Sigmoid colon (tissue), 7 donors: ENCODE measurements around the gene NCK1. TPM values are rescaled to one million over a fixed set of nuclear protein-coding genes. Genes with fewer than 3 reads are reported as not detected.

Experiments
- DNase-seq: peaks from one replicate; pipeline ENCODE4 v3.0.0-alpha.2; 2019
- H3K27ac ChIP-seq, 4 donors: fragments of 200-600 bp; sonication (generic); one replicate each; pipeline ENCODE4 v1.5.1; 2016 to 2019; ENCODE audit warnings: mild to moderate bottlenecking in 1 of 4
- H3K27me3 ChIP-seq, 3 donors: fragments of 200-600 bp; sonication (generic); one replicate each; pipeline ENCODE4 v1.5.1; 2019; ENCODE audit warnings: mild to moderate bottlenecking in 1 of 3
- H3K36me3 ChIP-seq, 4 donors: fragments of 200-600 bp; sonication (generic); one replicate each; pipeline ENCODE4 v1.5.1; 2016 to 2019
- H3K4me1 ChIP-seq, 4 donors: fragments of 200-600 bp; sonication (generic); one replicate each; pipeline ENCODE4 v1.5.1; 2017 to 2019
- H3K4me3 ChIP-seq, 4 donors: fragments of 200-600 bp; sonication (generic); one replicate each; pipeline ENCODE4 v1.5.1; 2017 to 2019; ENCODE audit warnings: mild to moderate bottlenecking in 2 of 4, moderate library complexity in 1 of 4
- H3K9me3 ChIP-seq, 4 donors: fragments of 200-600 bp in 3 of 4; sonication (generic) in 3 of 4; one replicate each; pipeline versions ENCODE4 v1.5.1 to v1.6.1; 2013 to 2019
- EP300 ChIP-seq, 4 donors: sonication (generic); formaldehyde crosslinking; IDR thresholded peaks; one replicate each; pipeline ENCODE4 v1.6.1; 2017; ENCODE audit warnings: antibody characterized with exemption in 4 of 4
- POLR2A ChIP-seq, 2 donors: fragments of 450-650 bp; IDR thresholded peaks; one replicate each; pipeline ENCODE4 v1.6.1; 2016; ENCODE audit warnings: antibody characterized with exemption in 2 of 2, mild to moderate bottlenecking in 2 of 2, moderate library complexity in 2 of 2
- POLR2AphosphoS5 ChIP-seq, 4 donors: sonication (generic); formaldehyde crosslinking; IDR thresholded peaks; one replicate each; pipeline ENCODE4 v1.6.1; 2017; ENCODE audit warnings: antibody characterized with exemption in 4 of 4
- WGBS, 2 donors: extraction: QIAGEN DNeasy Blood & Tissue Kit; methylation state at CpG; one replicate each; pipeline ENCODE4 v1.1.7; 2013; 5-methylcytosine and 5-hydroxymethylcytosine counted together
- intact Hi-C: fragments of 100-400 bp; cut with DNase I; formaldehyde crosslinking; loops from one replicate; pipeline ENCODE4 v1.15.1; 2023
- polyA plus RNA-seq, 3 donors: library from polyadenylated mRNA; stranded (reverse); fragments of 200-250 nt; gene quantifications; one replicate each; pipeline ENCODE4 v1.2.3, GENCODE V29; 2013
- total RNA-seq, 4 donors: library from RNA; depleted of rRNA; stranded (reverse); fragments of >200 nt; gene quantifications; one replicate each; pipeline ENCODE4 v1.1.0, GENCODE V29; 2016
- TF ChIP-seq, protein P1 (sequence below), 4 experiments: fragments of 450-650 bp in 3 of 4; fragments of 200-600 bp in 1 of 4; IDR thresholded peaks; one replicate each; pipeline ENCODE4 v1.5.1; 2016 to 2019; ENCODE audit warnings: antibody characterized with exemption in 4 of 4, mild to moderate bottlenecking in 3 of 4, moderate library complexity in 2 of 4
- donor health status: healthy with polysubstance abuse.
- donor health status: Bipolar disorder and iron deficiency.
- donor health status: healthy.

NCK1 gene
- total and polyA plus RNA-seq, 7 donors, result 25.5 to 55.1 (median 37.2) TPM

DNA sequence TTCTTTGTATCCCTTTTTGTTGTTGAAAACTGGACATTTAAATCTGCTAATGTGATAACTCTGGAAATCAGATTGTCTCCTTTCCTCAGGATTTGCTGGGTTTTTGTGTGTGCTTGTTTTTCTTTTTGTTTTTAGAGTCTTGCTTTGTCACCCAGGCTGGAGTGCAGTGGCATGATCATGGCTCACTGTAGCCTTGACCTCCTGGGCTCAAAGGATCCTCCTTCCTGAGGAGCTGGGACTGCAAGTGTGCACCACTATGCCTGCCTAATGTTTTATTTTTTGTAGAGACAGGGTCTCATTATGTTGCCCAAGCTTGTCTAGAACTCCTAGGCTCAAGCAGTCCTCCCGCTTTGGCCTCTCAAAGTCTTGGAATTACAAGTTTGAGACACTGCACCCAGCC is 51.2 kb downstream of the NCK1 start:
- Histone ChIP-seq H3K27me3 (no peaks in the 10 kb centered on the region), H3K9me3 (no peaks in the 10 kb centered on the region), H3K4me3 (no peak overlapping the region), H3K36me3 (no peaks in the 10 kb centered on the region), H3K27ac (no peak overlapping the region), H3K4me1 (peaks cover 0 to 32% (median 16%) of the 10 kb centered on the region in 4 donors)
- intact Hi-C loops, result no loop called here
- DNase-seq, result no peak
- 97 to 99% methylated on average over 1 of the region's 1 CpG for WGBS, 2 donors
- TF ChIP-seq, protein P1, sequence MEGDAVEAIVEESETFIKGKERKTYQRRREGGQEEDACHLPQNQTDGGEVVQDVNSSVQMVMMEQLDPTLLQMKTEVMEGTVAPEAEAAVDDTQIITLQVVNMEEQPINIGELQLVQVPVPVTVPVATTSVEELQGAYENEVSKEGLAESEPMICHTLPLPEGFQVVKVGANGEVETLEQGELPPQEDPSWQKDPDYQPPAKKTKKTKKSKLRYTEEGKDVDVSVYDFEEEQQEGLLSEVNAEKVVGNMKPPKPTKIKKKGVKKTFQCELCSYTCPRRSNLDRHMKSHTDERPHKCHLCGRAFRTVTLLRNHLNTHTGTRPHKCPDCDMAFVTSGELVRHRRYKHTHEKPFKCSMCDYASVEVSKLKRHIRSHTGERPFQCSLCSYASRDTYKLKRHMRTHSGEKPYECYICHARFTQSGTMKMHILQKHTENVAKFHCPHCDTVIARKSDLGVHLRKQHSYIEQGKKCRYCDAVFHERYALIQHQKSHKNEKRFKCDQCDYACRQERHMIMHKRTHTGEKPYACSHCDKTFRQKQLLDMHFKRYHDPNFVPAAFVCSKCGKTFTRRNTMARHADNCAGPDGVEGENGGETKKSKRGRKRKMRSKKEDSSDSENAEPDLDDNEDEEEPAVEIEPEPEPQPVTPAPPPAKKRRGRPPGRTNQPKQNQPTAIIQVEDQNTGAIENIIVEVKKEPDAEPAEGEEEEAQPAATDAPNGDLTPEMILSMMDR (IDR thresholded peaks at IDR 0.05), result no peak
- TF ChIP-seq POLR2A (IDR thresholded peaks at IDR 0.05) (no peak), EP300 (IDR thresholded peaks at IDR 0.05) (no peak), POLR2AphosphoS5 (IDR thresholded peaks at IDR 0.05) (no peak)

- DNase-seq, result no peak
- H3K4me1 ChIP-seq, result peaks cover 0 to 29% (median 13%) of the 10 kb centered on the region in 4 donors
Observed at GRCh38 chr3:136914739-136915138, 52.7 kb downstream of the NCK1 start.

GRCh38 chr3:136916223-136916622 is 54.2 kb downstream of the NCK1 start:
- DNase-seq, result no peak
- H3K27me3 ChIP-seq, result no peaks in the 10 kb centered on the region
- peaks cover 0 to 23% (median 11%) of the 10 kb centered on the region in 4 donors for H3K4me1 ChIP-seq
- no peak overlapping the region for H3K27ac ChIP-seq
- 95 to 96% methylated on average over 1 of the region's 1 CpG for WGBS, 2 donors
- intact Hi-C loops, result no loop called here
- no peaks in the 10 kb centered on the region for H3K36me3 ChIP-seq
- TF ChIP-seq EP300 (IDR thresholded peaks at IDR 0.05) (no peak), POLR2A (IDR thresholded peaks at IDR 0.05) (no peak), POLR2AphosphoS5 (IDR thresholded peaks at IDR 0.05) (no peak)
- TF ChIP-seq, protein P1 (IDR thresholded peaks at IDR 0.05), result no peak
- H3K4me3 ChIP-seq, result no peak overlapping the region
- no peaks in the 10 kb centered on the region for H3K9me3 ChIP-seq

More at GRCh38 chr3:136914739-136915138, 52.7 kb downstream of the NCK1 start:
- TF ChIP-seq, protein P1 (IDR thresholded peaks at IDR 0.05), result no peak
- no peak for TF ChIP-seq POLR2AphosphoS5 (IDR thresholded peaks at IDR 0.05)
- TF ChIP-seq EP300 (IDR thresholded peaks at IDR 0.05), result no peak
- TF ChIP-seq POLR2A (IDR thresholded peaks at IDR 0.05), result no peak
- Histone ChIP-seq H3K9me3 (no peaks in the 10 kb centered on the region), H3K36me3 (no peaks in the 10 kb centered on the region), H3K4me3 (no peak overlapping the region), H3K27ac (no peak overlapping the region), H3K27me3 (no peaks in the 10 kb centered on the region)
- 94 to 97% methylated on average over 3 of the region's 3 CpGs for WGBS, 2 donors
- intact Hi-C loops, result no loop called here

DNA sequence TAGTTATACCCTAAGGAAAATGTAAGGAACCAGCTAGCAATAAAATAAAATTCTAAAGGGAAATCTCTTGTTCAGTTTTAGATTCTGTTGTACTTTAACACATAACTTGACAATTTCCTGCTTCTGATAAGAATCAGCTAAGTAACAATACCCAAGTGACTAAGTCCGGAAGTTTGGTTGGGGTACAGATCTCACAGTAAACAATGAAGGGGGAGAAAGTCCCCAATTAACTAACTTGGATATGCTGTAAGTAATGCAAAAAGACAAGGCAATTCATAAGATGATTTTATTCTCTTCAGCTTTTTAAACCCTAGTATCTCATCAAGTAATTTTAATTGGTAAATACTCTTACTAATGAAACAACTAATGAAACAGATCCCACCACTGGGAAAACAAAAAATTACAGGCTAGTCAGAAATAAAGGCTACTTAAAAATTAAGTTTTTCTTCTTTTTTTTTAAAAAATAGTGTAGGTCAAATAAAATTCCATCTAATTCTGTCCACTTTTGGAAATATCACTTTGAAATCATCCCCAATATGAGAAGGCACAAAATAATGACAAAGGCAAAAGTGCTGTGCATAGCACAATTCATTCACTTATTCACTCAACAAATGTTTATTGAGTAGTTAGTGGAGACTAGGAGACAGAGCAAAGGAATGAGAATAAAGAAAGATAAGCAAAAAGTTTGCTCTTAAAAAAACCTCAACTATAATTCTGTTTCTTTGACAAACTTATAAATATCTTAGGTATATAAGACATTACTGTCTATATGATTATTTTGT is 58.0 kb downstream of the NCK1 start:
- no peak overlapping the region for H3K27ac ChIP-seq
- H3K4me1 ChIP-seq, result peaks cover 0 to 23% (median 11%) of the 10 kb centered on the region in 4 donors
- WGBS, 2 donors, result 28 to 47% methylated on average over 1 of the region's 1 CpG
- intact Hi-C loops, result no loop called here
- no peaks in the 10 kb centered on the region for H3K9me3 ChIP-seq
- H3K36me3 ChIP-seq, result no peaks in the 10 kb centered on the region
- DNase-seq, result no peak
- no peak for TF ChIP-seq EP300 (IDR thresholded peaks at IDR 0.05)
- no peaks in the 10 kb centered on the region for H3K27me3 ChIP-seq
- H3K4me3 ChIP-seq, result no peak overlapping the region

DNA sequence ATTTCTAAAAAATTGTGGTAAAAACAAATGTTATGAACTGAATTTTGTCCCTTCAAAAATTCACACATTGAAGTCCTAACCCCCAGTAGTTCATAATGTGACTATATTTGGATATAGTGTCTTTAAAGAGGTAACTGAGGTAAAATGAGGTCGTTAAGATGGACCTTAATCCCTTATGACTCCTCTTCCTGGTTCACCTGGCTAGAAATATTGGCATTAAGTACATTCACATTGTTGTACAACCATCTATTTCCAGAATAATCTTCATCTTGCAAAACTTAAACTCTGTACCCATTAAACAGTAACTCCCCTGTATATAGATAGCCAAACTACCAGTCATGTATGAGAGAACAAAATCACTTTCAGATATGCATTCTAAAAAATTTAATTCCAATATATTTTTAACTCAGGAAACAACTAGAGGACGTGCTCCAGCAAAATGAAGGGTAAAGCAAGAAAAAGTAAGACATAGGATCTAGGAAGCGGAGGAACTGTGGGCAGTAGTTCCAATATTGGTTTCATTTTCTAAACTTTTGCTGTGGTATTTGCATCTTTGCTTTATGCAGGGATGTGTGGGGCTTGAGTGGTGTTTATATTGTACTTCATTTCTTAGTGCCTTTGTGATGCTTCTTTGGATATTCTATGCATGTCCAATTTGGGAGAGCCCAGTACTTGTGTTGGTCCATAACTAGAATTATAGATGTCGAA is 59.0 kb downstream of the NCK1 start:
- no peaks in the 10 kb centered on the region for H3K9me3 ChIP-seq
- no peak overlapping the region for H3K27ac ChIP-seq
- no peak for DNase-seq
- 79 to 83% methylated on average over 4 of the region's 4 CpGs for WGBS, 2 donors
- TF ChIP-seq, protein P1 (IDR thresholded peaks at IDR 0.05), result no peak
- TF ChIP-seq EP300 (IDR thresholded peaks at IDR 0.05) (no peak), POLR2A (IDR thresholded peaks at IDR 0.05) (no peak), POLR2AphosphoS5 (IDR thresholded peaks at IDR 0.05) (no peak)
- H3K4me1 ChIP-seq, result peaks cover 0 to 23% (median 14%) of the 10 kb centered on the region in 4 donors
- H3K36me3 ChIP-seq, result no peaks in the 10 kb centered on the region
- no peaks in the 10 kb centered on the region for H3K27me3 ChIP-seq
- intact Hi-C loops, result no loop called here
- no peak overlapping the region for H3K4me3 ChIP-seq
